ENCODE results near the gene PLA2G3.

The PLA2G3 gene

GRCh38 chr22:31096657-31097279, 43.5 kb downstream of the PLA2G3 start:
- H3F3A ChIP-seq (ENCODE audit: insufficient read depth) = no peaks in the 10 kb centered on the region
- no peaks in the 10 kb centered on the region for H3K79me2 ChIP-seq (ENCODE audit: insufficient read depth, low read length)
- no peaks in the 10 kb centered on the region for H4K20me1 ChIP-seq (ENCODE audit: low read depth, low read length)
- no peak overlapping the region for H2AFZ ChIP-seq (ENCODE audit: low read depth, low read length, severe bottlenecking)
- no peaks in the 10 kb centered on the region for H3K36me3 ChIP-seq (ENCODE audit: low read length)
- no peaks in the 10 kb centered on the region for H3K9me2 ChIP-seq (replicated peaks; ENCODE audit: insufficient read depth, low read length)
- H3K27ac ChIP-seq (ENCODE audit: low read depth, low read length) = no peak overlapping the region
- no peak overlapping the region for H3K4me2 ChIP-seq (ENCODE audit: low read depth, low read length, poor library complexity, severe bottlenecking)
- H3K4me3 ChIP-seq (ENCODE audit: insufficient read depth, low read length, poor library complexity, severe bottlenecking) = no peak overlapping the region
- no peaks in the 10 kb centered on the region for H3K9me3 ChIP-seq (ENCODE audit: insufficient read depth, low read length)
- H3K27me3 ChIP-seq (ENCODE audit: low read length) = no peaks in the 10 kb centered on the region
- H3K9ac ChIP-seq (ENCODE audit: low read length) = no peak overlapping the region
- TF ChIP-seq EZH2phosphoT487 (conservative IDR thresholded peaks at IDR 0.05; ENCODE audit: low read length) = no peak
- TF ChIP-seq, protein P1, sequence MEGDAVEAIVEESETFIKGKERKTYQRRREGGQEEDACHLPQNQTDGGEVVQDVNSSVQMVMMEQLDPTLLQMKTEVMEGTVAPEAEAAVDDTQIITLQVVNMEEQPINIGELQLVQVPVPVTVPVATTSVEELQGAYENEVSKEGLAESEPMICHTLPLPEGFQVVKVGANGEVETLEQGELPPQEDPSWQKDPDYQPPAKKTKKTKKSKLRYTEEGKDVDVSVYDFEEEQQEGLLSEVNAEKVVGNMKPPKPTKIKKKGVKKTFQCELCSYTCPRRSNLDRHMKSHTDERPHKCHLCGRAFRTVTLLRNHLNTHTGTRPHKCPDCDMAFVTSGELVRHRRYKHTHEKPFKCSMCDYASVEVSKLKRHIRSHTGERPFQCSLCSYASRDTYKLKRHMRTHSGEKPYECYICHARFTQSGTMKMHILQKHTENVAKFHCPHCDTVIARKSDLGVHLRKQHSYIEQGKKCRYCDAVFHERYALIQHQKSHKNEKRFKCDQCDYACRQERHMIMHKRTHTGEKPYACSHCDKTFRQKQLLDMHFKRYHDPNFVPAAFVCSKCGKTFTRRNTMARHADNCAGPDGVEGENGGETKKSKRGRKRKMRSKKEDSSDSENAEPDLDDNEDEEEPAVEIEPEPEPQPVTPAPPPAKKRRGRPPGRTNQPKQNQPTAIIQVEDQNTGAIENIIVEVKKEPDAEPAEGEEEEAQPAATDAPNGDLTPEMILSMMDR (IDR thresholded peaks at IDR 0.05; ENCODE audit: insufficient read depth, low read length, poor library complexity, severe bottlenecking) = no peak

- no peak overlapping the region for H3K4me3 ChIP-seq (ENCODE audit: insufficient read depth, low read length, poor library complexity, severe bottlenecking)
- H2AFZ ChIP-seq (ENCODE audit: low read depth, low read length, severe bottlenecking) = no peak overlapping the region
- no peaks in the 10 kb centered on the region for H3F3A ChIP-seq (ENCODE audit: insufficient read depth)
- no peak overlapping the region for H3K27ac ChIP-seq (ENCODE audit: low read depth, low read length)
- no peaks in the 10 kb centered on the region for H3K36me3 ChIP-seq (ENCODE audit: low read length)
- TF ChIP-seq EZH2phosphoT487 (conservative IDR thresholded peaks at IDR 0.05; ENCODE audit: low read length) = no peak
- no peaks in the 10 kb centered on the region for H3K9me2 ChIP-seq (replicated peaks; ENCODE audit: insufficient read depth, low read length)
- H3K4me2 ChIP-seq (ENCODE audit: low read depth, low read length, poor library complexity, severe bottlenecking) = no peak overlapping the region
- H3K9ac ChIP-seq (ENCODE audit: low read length) = no peak overlapping the region
- H4K20me1 ChIP-seq (ENCODE audit: low read depth, low read length) = no peaks in the 10 kb centered on the region
- no peaks in the 10 kb centered on the region for H3K27me3 ChIP-seq (ENCODE audit: low read length)
- no peaks in the 10 kb centered on the region for H3K9me3 ChIP-seq (ENCODE audit: insufficient read depth, low read length)
- H3K79me2 ChIP-seq (ENCODE audit: insufficient read depth, low read length) = no peaks in the 10 kb centered on the region
Measured at GRCh38 chr22:31095637-31096249, 44.6 kb downstream of the PLA2G3 start.

GRCh38 chr22:31094741-31095140, 45.6 kb downstream of the PLA2G3 start:
- TF ChIP-seq EZH2phosphoT487 (conservative IDR thresholded peaks at IDR 0.05; ENCODE audit: low read length) = no peak
- TF ChIP-seq, protein P1 (IDR thresholded peaks at IDR 0.05; ENCODE audit: insufficient read depth, low read length, poor library complexity, severe bottlenecking) = no peak
- H3K4me3 ChIP-seq (ENCODE audit: insufficient read depth, low read length, poor library complexity, severe bottlenecking) = no peak overlapping the region
- no peaks in the 10 kb centered on the region for H3K36me3 ChIP-seq (ENCODE audit: low read length)
- no peak overlapping the region for H3K4me2 ChIP-seq (ENCODE audit: low read depth, low read length, poor library complexity, severe bottlenecking)
- no peak overlapping the region for H3K27ac ChIP-seq (ENCODE audit: low read depth, low read length)
- no peaks in the 10 kb centered on the region; the same call in 1 of the 2 replicates for H3F3A ChIP-seq (ENCODE audit: insufficient read depth)
- H3K9me3 ChIP-seq (ENCODE audit: insufficient read depth, low read length) = no peaks in the 10 kb centered on the region
- no peak overlapping the region for H3K9ac ChIP-seq (ENCODE audit: low read length)
- no peaks in the 10 kb centered on the region for H4K20me1 ChIP-seq (ENCODE audit: low read depth, low read length)
- no peaks in the 10 kb centered on the region for H3K9me2 ChIP-seq (replicated peaks; ENCODE audit: insufficient read depth, low read length)
- no peak overlapping the region for H2AFZ ChIP-seq (ENCODE audit: low read depth, low read length, severe bottlenecking)
- no peaks in the 10 kb centered on the region for H3K27me3 ChIP-seq (ENCODE audit: low read length)
- no peaks in the 10 kb centered on the region for H3K79me2 ChIP-seq (ENCODE audit: insufficient read depth, low read length)

DNA sequence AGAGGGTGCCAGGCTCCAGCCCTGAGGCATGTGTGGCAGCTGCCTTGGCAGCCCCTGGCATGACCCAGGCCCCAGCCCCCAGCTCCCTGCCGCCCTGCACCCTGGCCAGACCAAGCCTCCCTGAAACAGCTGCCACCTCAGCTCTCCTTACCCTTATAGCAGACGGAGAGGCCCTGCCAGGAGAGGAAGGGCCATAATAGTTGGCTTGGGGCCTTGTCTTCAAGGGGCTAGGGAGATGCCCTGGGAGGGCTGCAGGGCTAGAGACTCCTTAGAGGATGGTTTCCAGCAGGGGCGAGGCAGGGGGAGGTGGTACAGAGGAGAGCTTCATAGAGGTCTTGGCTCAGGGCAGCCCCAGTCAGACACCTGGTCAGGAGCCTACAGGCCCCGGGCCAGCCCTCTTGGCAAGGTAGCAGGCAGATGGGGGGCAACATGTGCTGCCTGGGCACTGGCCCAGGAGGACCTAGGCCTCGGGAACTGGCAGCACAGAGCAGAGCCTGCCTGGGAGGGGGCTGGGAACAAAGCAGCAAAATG, 46.2 kb downstream of the PLA2G3 start:
- no peak overlapping the region for H3K9ac ChIP-seq (ENCODE audit: low read length)
- H3K79me2 ChIP-seq (ENCODE audit: insufficient read depth, low read length) = no peaks in the 10 kb centered on the region
- no peak overlapping the region for H3K27ac ChIP-seq (ENCODE audit: low read depth, low read length)
- H3K4me2 ChIP-seq (ENCODE audit: low read depth, low read length, poor library complexity, severe bottlenecking) = no peak overlapping the region
- no peak overlapping the region for H3K4me3 ChIP-seq (ENCODE audit: insufficient read depth, low read length, poor library complexity, severe bottlenecking)
- no peaks in the 10 kb centered on the region; the same call in 1 of the 2 replicates for H3F3A ChIP-seq (ENCODE audit: insufficient read depth)
- no peaks in the 10 kb centered on the region for H3K9me3 ChIP-seq (ENCODE audit: insufficient read depth, low read length)
- H3K27me3 ChIP-seq (ENCODE audit: low read length) = no peaks in the 10 kb centered on the region
- no peak overlapping the region for H2AFZ ChIP-seq (ENCODE audit: low read depth, low read length, severe bottlenecking)
- no peaks in the 10 kb centered on the region for H3K9me2 ChIP-seq (replicated peaks; ENCODE audit: insufficient read depth, low read length)
- H3K36me3 ChIP-seq (ENCODE audit: low read length) = no peaks in the 10 kb centered on the region
- no peak for TF ChIP-seq EZH2phosphoT487 (conservative IDR thresholded peaks at IDR 0.05; ENCODE audit: low read length)
- TF ChIP-seq, protein P1 (IDR thresholded peaks at IDR 0.05; ENCODE audit: insufficient read depth, low read length, poor library complexity, severe bottlenecking) = no peak
- H4K20me1 ChIP-seq (ENCODE audit: low read depth, low read length) = no peaks in the 10 kb centered on the region
